GM21526 (cell line): ENCODE measurements around the gene ST6GALNAC6.
"Not testable (repeated sequence)": the region's sequence is repeated elsewhere in the genome, so short reads cannot be mapped to it uniquely, and the experiment has no call there.

Experiments
- ATAC-seq: cut with Tn5 transposase; IDR thresholded peaks from one replicate; pipeline ENCODE4 v1.9.1; 2021; ENCODE audit warnings: moderate library complexity; ENCODE audit not compliant: unreplicated experiment, low FRiP score

The ST6GALNAC6 gene

DNA sequence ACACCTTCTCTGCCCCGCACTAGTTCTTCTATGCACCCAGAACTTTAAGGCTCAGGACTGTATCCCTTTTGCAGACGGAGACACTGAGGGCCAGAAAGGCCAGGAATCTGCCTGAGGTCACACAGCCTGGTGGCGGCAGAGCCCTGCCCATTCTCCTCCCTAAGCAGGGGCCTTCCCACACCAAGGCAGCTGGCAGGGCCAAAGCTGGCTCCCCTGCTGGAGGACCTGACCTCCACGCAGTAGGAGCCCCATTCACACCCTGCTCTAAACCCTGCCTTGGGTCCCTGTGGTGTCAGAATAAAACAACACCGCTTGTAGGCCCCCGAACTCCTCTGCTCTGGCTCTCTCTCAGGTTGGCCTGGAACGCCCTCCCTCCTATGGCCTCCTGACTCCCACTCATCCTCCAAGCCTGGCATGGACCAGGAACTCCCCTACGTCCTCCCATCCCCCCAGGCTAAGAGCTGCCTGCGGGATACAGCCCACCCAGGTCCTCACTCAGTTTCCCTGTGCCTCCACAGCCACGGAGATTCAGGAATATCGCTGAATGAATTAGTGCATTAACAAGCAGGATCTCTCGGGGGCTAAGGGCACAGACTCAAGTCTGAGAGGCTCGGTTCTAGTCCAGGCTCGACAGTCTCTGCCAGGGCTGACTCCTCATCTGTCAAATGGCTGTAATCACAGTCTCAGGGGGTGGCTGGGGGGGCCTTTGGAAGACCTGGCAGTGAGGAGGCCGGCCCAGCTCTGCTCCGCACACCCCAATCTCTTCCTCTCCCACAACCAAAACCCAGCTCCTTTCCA lies 2.8 kb downstream of the ST6GALNAC6 start:
- no peak for ATAC-seq

DNA sequence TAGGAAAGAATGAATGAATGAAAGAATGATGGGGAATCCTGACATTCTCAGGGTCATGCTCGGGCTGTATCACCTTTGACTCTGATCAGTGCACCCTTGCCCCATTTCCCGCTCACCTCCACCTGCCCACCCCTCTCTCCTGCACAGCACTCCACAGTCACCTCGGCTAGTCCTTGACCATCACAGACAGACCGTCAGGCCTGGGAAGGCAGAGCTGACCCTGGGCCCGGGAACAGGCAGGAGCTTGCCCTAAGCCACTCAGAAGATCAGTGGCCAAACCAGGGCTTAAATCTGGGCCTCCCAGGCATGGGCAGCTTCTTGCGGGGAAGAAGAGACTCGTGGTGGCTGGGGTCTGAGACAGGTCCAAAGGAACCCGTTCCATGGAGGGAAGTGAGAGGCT lies 3.6 kb downstream of the ST6GALNAC6 start:
- no peak for ATAC-seq

DNA sequence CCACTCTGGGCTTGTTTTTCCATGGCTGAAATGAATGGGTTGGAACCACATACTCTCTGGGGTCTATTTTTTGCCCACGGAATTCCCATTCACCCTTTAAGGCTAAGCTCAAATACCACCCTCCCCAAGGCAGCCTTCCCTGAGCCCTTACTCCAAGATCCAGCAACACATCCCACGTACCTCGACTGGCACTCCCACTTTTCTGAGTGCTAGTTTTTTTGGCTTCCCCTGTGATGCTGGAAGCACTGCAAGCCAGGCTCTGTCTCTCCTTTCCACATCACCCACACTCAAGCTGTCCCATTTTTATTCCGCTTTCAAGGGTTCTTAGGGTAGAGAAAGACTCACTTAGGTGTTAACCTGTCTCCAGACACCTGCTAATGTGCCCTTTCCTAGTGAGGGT lies 6.0 kb downstream of the ST6GALNAC6 start:
- ATAC-seq: no peak

DNA sequence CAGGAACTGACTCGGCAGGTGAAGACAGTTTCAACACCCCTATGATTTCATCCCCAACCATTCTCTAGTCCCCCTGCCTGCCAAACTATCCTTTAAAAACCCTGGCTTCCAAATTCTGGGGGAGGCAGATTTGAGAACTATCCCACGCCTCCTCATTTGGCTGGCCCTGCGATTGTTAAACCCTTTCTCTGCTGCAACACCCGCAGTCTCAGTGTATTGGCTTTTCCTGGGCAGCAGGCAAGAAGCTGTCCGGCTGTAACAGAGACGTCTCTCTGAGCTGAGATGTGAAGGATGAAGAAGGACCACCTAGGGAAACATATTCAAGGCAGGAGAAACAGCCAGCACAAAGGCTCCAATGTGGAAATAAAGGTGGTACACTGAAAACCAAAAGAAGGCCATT lies 6.6 kb downstream of the ST6GALNAC6 start:
- ATAC-seq: no peak

DNA sequence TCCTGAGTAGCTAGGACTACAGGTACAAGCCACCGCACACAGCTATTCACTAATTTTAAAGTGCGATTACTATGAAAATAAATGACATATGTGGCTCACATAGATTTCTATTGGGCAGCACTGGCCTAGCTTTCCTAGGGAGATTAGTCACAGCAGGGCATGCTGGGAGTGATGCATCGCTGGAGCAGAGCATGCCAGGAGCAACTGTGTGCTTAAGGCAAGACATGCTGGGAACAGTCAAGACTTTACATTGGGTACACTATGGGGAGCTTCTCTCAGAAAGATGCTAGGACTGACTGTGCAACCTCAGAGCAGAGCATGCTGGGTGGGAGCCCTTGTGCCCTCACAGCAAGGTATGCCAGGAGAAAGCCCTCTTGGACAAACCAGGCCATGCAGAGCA lies 9.3 kb downstream of the ST6GALNAC6 start:
- no peak for ATAC-seq

DNA sequence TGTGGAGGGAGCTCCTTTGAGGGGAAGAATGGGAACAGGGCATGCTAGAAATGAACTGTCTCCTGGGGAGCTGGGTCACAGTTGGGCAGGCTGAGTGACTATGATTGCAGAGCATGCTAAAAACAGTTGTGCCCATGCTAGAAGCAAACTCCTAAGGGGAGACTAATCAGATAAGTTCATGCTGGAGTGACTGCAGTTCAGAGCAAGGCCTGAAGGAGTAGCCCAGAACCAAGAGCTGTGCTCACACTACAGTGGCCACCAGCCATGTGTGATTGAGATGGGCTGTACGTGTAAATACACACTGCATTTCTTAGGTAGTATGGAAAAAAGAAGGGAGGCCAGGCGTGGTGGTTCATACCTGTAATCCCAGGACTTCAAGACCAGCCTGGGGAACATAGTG lies 11.6 kb downstream of the ST6GALNAC6 start:
- ATAC-seq: no peak

DNA sequence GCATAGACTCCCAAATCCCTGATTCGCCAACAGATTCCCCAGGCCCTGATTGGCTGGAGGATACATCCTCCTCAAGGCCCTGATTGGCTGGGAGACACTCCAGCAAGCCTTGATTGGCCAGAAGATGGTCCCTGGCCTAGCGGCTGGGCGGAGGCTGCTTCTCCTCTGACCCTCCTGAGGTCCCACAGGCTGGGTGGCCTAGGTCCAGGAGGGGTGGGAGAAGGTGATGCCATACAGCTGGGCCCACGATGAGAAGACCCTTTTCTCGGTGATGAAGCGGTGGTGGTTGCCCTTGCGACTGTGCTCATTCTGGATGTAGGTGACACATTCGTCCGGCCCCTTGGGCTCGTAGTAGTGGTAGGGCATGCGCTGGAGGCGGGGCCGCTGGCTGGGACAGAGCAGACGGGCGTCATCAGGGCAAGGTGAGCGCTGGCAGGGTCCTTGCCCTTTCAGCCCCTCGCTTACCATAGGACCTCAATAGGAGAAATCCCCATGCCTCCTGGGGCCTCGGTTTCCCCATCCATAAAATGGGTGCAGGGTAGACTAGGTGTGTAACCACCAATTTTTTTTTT lies 12.9 kb downstream of the ST6GALNAC6 start:
- no peak for ATAC-seq

DNA sequence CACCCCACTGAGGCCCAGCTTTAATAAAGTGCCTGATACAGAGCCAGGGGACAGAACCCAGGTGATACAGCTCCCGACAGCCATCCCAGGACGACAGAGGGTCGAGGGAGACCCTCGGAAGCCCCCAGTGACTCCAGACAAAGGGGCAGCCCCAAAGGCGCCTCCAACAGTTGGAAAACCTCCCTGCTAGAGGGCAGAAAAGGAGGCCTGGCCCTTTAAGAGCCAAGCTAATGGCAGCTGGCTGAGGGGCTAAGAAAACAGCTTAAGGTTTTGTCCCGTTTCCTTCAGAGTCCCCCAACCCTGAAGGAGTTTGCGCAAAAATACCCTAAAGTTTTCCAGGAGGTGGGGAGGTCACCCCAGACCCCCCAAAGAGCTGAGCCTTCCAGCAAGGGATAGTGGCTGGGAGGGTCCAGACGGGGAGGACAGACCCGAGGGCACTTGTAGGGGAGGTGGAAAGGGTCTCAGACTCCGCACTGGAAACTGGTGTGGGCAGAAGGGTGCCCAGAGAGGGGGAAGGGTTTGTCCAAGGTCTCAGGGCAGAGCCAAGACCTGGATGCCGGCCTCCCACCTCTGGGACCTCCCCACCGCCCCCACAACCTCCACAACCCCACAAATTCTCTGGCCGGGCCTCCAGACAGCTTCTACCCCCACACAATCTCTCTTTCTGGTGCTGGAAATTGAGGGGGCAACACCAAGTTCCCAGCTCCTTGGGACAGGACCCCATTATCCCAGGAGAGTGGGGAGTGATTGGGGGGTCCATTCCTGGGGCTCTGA lies 13.7 kb downstream of the ST6GALNAC6 start:
- ATAC-seq: no peak

DNA sequence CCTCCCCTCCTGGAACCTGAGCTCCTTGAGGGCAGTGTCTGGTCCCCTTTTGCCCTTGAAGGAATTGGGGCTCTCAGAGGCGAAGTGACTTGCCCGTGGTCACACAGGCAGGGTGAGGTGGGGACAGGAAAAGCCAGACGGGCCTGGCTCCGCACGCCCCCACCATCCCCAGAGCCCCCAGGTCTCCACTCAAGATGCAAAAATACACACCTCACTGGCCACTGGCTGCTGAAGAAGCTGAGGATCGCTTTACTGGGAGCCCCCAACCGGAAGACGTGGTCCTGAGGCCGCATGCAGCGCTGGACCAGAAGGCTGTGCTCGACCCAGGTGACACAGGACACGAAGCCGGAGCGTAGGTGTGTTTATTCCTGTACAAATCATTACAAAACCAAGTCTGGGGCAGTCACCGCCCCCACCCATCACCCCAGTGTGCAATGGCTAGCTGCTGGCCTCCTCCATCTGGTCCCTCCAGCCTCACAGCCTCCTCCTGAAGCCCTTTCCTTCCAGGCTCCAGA lies 14.4 kb downstream of the ST6GALNAC6 start:
- no peak for ATAC-seq

DNA sequence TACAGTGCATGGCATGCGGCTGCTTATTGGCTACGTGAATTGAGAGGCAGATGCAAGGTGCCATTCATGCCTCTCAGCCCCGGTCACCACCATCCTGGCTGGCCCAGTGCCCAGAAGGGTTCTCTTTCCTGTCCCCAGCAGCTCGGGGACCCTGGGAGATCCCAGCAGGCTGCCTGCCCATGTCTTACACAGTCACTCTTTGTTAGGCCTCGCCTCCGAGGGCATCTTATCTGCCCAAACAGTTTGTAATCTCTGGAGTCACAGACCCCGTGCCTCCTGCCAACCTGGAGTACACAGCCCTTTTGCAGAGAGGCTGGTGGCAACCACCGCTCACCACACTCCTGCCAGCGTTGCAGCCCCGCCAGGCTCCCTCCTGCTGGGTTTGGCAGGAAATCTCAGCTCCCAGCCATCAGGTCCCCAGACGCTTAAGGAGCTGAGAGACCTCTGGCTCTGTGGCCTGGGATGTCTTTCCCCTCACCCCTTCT lies 14.9 kb downstream of the ST6GALNAC6 start:
- ATAC-seq: no peak

DNA sequence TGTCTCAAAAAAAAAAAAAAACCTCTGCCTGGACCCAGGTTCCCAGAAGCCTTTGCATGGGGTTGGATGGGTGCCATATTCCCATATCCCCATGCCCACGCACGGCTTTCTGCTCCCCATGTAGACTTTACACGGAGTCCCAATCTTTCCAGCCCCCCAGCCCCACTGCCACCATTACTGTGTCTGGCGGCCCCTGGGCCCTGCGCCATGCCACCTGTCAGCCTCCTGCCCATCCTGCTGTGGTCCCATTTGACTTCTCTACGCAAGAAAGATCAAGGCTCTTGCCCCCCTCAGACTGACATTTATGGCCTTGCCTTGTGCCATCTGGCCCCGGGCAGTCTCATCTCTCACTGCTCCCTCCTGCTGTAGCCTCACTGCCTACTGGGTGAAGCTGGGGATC lies 15.4 kb downstream of the ST6GALNAC6 start:
- ATAC-seq: no peak

DNA sequence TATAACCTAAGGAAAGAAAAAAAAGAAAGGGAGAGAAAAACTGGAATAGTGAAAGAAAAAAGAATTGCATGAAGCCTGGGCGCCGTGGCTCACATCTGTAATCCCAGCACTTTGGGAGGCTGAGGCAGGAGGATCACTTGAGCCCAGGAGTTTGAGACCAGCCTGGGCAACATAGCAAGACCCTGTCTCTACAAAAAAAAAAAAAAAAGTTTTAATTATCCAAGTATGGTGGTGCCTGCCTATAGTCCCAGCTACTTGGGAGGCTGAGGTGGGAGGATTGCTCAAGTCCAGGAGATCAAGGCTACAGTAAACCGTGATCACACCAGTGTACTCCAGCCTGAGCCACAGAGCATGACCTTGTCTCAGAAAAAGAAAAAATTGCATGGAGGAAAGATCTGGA lies 17.7 kb downstream of the ST6GALNAC6 start:
- not testable (repeated sequence) for ATAC-seq

DNA sequence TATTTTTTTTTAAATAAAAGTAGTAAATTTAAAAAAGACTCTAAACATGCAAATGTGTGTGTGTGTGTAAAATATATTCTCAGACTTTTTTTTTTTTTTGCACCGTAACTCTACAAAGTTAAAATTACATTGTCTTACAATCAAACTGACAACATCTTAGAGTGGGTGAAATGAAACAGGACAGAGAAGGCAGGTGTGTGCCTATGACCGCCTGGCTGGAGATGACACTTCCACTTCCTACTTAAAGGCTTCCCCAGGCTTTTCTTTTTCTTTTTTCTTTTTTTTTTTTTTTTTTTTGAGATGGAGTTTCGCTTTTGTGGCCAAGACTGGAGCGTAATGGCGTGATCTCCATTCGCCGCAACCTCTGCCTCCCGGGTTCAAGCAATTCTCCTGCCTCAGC lies 19.3 kb downstream of the ST6GALNAC6 start:
- ATAC-seq: no peak

DNA sequence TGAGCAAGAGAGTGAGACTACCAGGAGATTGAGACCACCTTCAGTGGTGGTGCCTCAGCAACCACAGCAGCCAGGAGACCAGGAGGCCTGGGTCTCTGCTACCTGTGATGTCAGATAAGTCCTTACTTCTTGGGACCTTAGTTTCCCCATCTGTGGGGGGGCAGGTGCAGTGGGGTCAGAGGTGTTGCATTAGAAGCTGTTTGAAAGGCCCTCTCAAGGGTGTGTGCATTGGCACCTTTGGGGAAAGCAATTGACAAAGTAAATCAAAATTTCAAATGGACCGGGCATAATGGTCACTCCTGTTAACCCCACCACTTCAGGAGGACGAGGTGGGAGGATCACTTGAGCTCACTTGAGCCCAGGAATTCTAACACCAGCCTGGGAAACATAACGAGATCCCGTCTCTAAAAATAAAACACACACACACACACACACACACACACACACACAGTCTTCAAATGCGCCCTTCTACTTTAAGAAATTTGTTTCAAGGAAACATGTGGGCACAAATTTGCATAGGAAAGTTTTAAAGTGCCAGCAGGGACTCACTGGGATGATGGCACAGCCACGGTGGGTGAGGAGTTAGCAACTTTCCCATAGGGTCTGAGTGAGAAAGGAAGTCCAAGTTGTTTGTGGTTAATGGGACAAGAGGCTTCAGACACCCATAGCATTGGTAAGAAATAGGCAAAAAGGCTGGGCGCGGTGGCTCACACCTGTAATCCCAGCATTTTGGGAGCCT lies 20.6 kb downstream of the ST6GALNAC6 start:
- no peak for ATAC-seq

DNA sequence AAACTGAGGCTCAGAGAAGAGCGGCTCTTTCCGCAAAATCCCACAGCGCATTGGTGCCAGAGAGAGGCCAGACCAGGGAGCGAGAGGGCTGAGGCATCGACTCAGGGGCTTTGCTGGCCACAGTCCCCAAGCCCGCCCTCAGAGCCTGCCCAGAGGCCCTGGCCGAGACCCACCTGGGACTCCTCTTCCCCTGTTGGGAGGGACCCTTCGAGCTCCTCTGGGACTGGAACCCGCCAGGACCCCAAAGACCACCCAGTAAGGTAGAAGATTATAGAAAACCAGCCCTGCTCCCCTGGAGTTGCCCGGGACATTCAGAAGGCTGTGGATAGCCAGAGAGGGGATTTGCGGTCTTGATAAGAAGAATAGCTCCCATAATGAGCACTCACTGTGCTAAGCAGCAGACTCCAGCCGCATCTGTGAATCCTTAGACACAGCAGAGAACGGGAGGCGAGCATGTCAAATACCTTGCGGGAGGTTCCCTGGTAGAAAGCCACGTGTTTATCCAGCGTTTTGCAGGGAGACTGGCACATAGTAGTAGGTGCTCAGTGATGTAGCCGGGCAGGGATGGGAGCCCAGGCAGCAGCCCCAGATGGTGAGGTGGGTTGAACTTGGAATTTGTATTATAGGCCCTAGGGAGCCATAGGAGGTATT lies 21.3 kb downstream of the ST6GALNAC6 start:
- no peak for ATAC-seq

DNA sequence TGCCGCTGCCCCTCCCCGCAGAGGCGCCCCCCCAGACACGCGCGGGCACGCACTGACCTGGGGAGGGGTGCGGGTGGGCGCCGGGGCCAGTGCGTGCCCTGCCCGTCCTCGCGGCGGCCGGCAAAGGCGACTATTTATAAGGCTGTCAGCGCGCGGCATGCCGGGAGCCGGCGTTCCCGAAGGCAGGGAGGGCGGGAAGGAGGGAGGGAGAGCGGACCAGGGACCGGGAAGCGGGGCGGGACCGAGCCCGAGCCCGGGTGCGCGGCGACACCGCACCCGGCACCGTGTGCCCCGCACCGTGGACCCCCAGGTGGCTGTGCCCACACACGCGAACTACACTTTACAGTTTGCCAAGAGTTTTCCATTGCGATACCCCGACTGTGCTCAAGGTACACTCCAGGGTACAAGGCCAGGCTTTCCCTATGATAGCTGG lies 21.8 kb downstream of the ST6GALNAC6 start, which contains the start of gene AK1:
Gene AK1, minus strand, starts transcription at position 110 of the 433 bp plus-strand sequence. CDS start 3,058 bp downstream, outside the sequence.
- ATAC-seq: no peak

DNA sequence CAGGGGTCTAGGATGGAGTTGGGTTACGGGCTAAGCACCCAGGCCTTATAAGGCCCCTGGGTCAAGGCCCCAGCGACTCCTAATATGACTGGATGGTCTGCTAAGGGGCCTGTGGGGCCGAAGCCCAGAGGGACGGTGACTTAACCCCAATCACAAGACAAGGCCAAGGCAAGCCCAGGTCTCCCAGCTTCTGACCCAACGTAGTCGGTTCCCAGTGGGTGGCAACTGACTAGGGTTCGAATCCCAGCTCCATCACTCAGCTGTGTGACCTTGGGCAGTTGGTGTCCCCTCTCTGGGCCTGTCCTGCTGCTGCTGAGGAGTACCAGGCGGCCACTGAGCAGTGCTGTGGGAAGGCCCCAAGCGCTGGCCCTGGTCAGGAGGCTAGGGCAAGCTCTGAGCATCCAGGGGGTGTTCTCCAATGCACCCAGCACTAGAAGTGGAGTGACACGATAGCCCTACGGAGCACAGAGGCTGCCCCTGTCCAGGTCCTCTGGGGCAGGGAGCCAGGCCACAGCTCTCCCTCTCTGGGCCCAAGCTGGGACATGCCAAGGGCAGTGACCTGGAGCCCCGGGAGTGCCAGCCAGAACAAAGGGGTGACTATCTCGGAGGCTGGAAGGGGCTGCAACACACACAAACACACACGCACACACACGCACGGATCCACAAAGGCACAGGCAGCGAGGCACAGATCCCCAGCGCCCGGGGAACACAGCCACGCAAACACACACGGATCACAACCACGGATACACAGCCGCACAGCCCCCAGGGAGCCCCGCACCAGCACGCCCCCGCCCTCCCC lies 22.4 kb downstream of the ST6GALNAC6 start:
- no peak for ATAC-seq

DNA sequence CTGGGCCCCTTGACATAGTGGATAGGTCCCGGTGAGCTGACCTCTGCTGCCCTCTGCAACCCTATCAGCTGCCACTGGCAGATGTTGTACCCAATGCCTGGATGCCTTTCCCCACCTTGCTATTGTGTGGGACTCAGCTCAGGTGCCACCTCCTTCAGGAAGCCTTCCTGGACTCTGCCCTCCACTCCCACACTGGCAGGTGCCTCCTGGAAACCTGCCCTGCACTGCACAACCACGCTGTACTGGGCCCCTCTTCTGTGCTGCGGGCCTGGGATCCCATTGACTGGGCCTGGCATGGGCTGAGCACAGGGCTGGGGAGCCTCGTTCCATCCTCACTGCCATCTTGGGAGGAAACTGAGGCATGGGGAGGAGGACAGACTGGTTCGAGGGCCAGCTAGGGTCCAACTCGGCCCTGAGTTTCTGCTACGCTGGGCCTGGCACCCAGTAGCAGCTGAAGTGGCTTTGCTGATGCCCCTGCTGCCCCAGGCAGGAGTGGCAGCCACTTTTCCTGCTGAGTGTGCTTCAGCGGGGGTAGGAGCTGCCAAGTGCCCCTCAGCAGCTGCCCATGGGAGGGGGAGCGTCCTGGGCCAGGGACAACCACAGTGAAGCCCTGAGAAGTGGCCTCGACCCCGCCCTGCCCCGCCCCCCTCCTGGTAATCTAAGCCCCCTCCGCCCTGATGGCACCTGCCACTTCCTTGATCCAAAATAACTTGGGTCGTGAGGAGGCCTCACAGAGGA lies 23.2 kb downstream of the ST6GALNAC6 start:
- ATAC-seq: no peak
